SK-N-SH (cell line): Measurements from ENCODE around the gene LENG9. TPM values are rescaled to one million over a fixed set of nuclear protein-coding genes. Genes with fewer than 3 reads are reported as not detected.

Experiments
- CTCF ChIA-PET: fragments of 300-600, 350-600 bp; formaldehyde crosslinking; extraction: SDS; loops from one replicate; lab custom pipeline; 2021; lab: Yijun Ruan, JAX
- POLR2A ChIA-PET: fragments of 350-600 bp; sonication (Branson Sonifier 250); formaldehyde crosslinking; extraction: SDS; loops from one replicate; lab custom pipeline; 2020; ENCODE audit warnings: antibody characterized with exemption, inconsistent platforms; lab: Yijun Ruan, JAX
- DNase-seq: peaks from one replicate; pipeline ENCODE4 v3.0.0; 2012
- H2AFZ ChIP-seq: fragments of 200-600 bp; sonication (generic); 2 replicates; pipeline ENCODE4 v1.8.1; 2016; ENCODE audit warnings: antibody characterized with exemption, mild to moderate bottlenecking, low read depth
- H3F3A ChIP-seq: fragments of 200-600 bp; sonication (generic); replicated peaks from 2 replicates; pipeline ENCODE3; 2016; ENCODE audit warnings: antibody characterized with exemption, mild to moderate bottlenecking; ENCODE audit not compliant: insufficient read depth
- H3K27ac ChIP-seq, 2 experiments: fragments of 200-500 bp in 1 of 2; fragments of 200-600 bp in 1 of 2; sonication (Bioruptor generic) in 1 of 2; sonication (generic), shearing (Covaris generic) in 1 of 2; 2 replicates each; pipeline versions ENCODE4 v1.5.1 to v1.6.1; 2014 to 2016; ENCODE audit warnings: low read depth in 2 of 2, inconsistent platforms in 1 of 2, low read length in 1 of 2, mild to moderate bottlenecking in 1 of 2, mixed read lengths in 1 of 2
- H3K27me3 ChIP-seq: fragments of 200-600 bp; sonication (generic), shearing (Covaris generic); 2 replicates; pipeline ENCODE4 v1.6.1; 2016; ENCODE audit warnings: mixed run types; ENCODE audit not compliant: insufficient read depth
- H3K36me3 ChIP-seq, 2 experiments: fragments of 200-500 bp in 1 of 2; fragments of 200-600 bp in 1 of 2; sonication (Bioruptor generic) in 1 of 2; sonication (generic) in 1 of 2; replicated peaks in 1 of 2; 2 replicates each; pipeline versions ENCODE3 to v1.5.1; 2014 to 2016; ENCODE audit warnings: low read length in 1 of 2, mild to moderate bottlenecking in 1 of 2; ENCODE audit not compliant: insufficient read depth in 2 of 2, control insufficient read depth in 1 of 2
- H3K4me1 ChIP-seq, 2 experiments: fragments of 200-500 bp in 1 of 2; fragments of 200-600 bp in 1 of 2; sonication (Bioruptor generic) in 1 of 2; sonication (generic), shearing (Covaris generic) in 1 of 2; 2 replicates each; pipeline versions ENCODE4 v1.5.1 to v1.6.1; 2014 to 2016; ENCODE audit warnings: low read depth in 1 of 2, low read length in 1 of 2, mixed run types in 1 of 2; ENCODE audit not compliant: insufficient read depth in 2 of 2, control insufficient read depth in 1 of 2
- H3K4me2 ChIP-seq: fragments of 200-600 bp; sonication (generic), shearing (Covaris generic); 2 replicates; pipeline ENCODE4 v1.6.1; 2017; ENCODE audit warnings: mixed run types
- H3K4me3 ChIP-seq, 2 experiments: fragments of 200-500 bp in 1 of 2; fragments of 200-600 bp in 1 of 2; sonication (Bioruptor generic) in 1 of 2; sonication (generic), shearing (Covaris generic) in 1 of 2; 2 replicates each; pipeline versions ENCODE4 v1.5.1 to v1.8.1; 2014 to 2016; ENCODE audit warnings: low read depth in 2 of 2, inconsistent platforms in 1 of 2, low read length in 1 of 2, mild to moderate bottlenecking in 1 of 2, mixed read lengths in 1 of 2, moderate library complexity in 1 of 2
- H3K79me2 ChIP-seq: fragments of 200-600 bp; sonication (generic); 2 replicates; pipeline ENCODE4 v1.8.1; 2017; ENCODE audit warnings: mild to moderate bottlenecking; ENCODE audit not compliant: insufficient read depth
- H3K9ac ChIP-seq: fragments of 200-600 bp; sonication (generic); 2 replicates; pipeline ENCODE4 v1.6.1; 2017; ENCODE audit warnings: mixed run types
- H3K9me2 ChIP-seq: fragments of 200-600 bp; sonication (generic); 2 replicates; pipeline ENCODE4 v1.6.1; 2017; ENCODE audit warnings: mixed run types
- H3K9me3 ChIP-seq: fragments of 200-600 bp; sonication (generic); 2 replicates; pipeline ENCODE4 v1.6.1; 2017; ENCODE audit warnings: mixed run types, mild to moderate bottlenecking, moderate library complexity
- H4K20me1 ChIP-seq: fragments of 200-600 bp; sonication (generic); 2 replicates; pipeline ENCODE4 v1.6.1; 2017; ENCODE audit warnings: mild to moderate bottlenecking, mixed run types; ENCODE audit not compliant: insufficient read depth
- ELF1 ChIP-seq: IDR thresholded peaks from 2 replicates; pipeline ENCODE4 v1.4.0; 2012
- EP300 ChIP-seq, 2 experiments: IDR thresholded peaks; 2 replicates each; pipeline versions ENCODE4 v1.4.0 to v1.6.1; 2012; ENCODE audit warnings: borderline replicate concordance in 1 of 2, low read depth in 1 of 2, low read length in 1 of 2
- FOSL2 ChIP-seq: IDR thresholded peaks from 2 replicates; pipeline ENCODE4 v1.4.0; 2012; ENCODE audit warnings: low read depth, mild to moderate bottlenecking, moderate library complexity, borderline replicate concordance
- FOXM1 ChIP-seq: IDR thresholded peaks from 2 replicates; pipeline ENCODE4 v1.4.0; 2012; ENCODE audit warnings: low read depth, mild to moderate bottlenecking
- GABPA ChIP-seq: IDR thresholded peaks from 2 replicates; pipeline ENCODE4 v1.4.0; 2012; ENCODE audit warnings: low read depth, mild to moderate bottlenecking
- GATA2 ChIP-seq: sonication (generic); formaldehyde crosslinking; IDR thresholded peaks from 2 replicates; pipeline ENCODE4 v1.5.0; 2020; ENCODE audit warnings: mild to moderate bottlenecking, missing genetic modification reagents
- POLR2AphosphoS5 ChIP-seq: IDR thresholded peaks from 2 replicates; pipeline ENCODE4 v1.6.1; 2012; ENCODE audit warnings: low read depth, low read length
- RAD21 ChIP-seq: IDR thresholded peaks from 2 replicates; pipeline ENCODE4 v1.6.1; 2012; ENCODE audit warnings: mild to moderate bottlenecking, low read length
- RFX5 ChIP-seq: IDR thresholded peaks from 2 replicates; pipeline ENCODE4 v1.6.1; 2012; ENCODE audit warnings: mild to moderate bottlenecking, improper control_type of control experiment, low read length
- RXRA ChIP-seq: IDR thresholded peaks from 2 replicates; pipeline ENCODE4 v1.4.0; 2012; ENCODE audit warnings: low read depth, mild to moderate bottlenecking, borderline replicate concordance
- SMC3 ChIP-seq: IDR thresholded peaks from 2 replicates; pipeline ENCODE4 v1.6.1; 2012; ENCODE audit warnings: low read depth, low read length, improper control_type of control experiment
- TEAD4 ChIP-seq: IDR thresholded peaks from 2 replicates; pipeline ENCODE4 v1.4.0; 2012; ENCODE audit warnings: mild to moderate bottlenecking, borderline replicate concordance; ENCODE audit not compliant: insufficient read depth
- YY1 ChIP-seq: IDR thresholded peaks from 2 replicates; pipeline ENCODE4 v1.4.0; 2012; ENCODE audit warnings: low read depth, mild to moderate bottlenecking
- WGBS: methylation state at CpG from one replicate; pipeline ENCODE4 v1.1.6; 2017; ENCODE audit warnings: low lambda C conversion rate; 5-methylcytosine and 5-hydroxymethylcytosine counted together
- polyA plus RNA-seq, 3 experiments: library from polyadenylated mRNA; depleted of rRNA; stranded (reverse); fragments of >200 nt; gene quantifications; 2 replicates each; pipeline ENCODE4 v1.2.3, GENCODE V29; 2012
- TF ChIP-seq, protein P1 (sequence below): IDR thresholded peaks from 2 replicates; pipeline ENCODE4 v1.4.0; 2012; ENCODE audit warnings: low read depth, borderline replicate concordance
- TF ChIP-seq, protein P2 (sequence below): fragments of 200-600 bp; sonication (generic); IDR thresholded peaks from 2 replicates; pipeline ENCODE4 v1.6.1; 2017; ENCODE audit warnings: antibody characterized with exemption, mild to moderate bottlenecking, moderate library complexity
- TF ChIP-seq, protein P3 (sequence below): IDR thresholded peaks from 2 replicates; pipeline ENCODE4 v1.4.0; 2012; ENCODE audit warnings: low read depth
- TF ChIP-seq, protein P4 (sequence below): IDR thresholded peaks from 2 replicates; pipeline ENCODE4 v1.6.1; 2012; ENCODE audit warnings: mild to moderate bottlenecking, low read depth, low read length, moderate library complexity

LENG9 gene
- polyA plus RNA-seq, 1 of the 3 experiments (the other 2 are of a cell fraction) = 0.20 TPM

DNA sequence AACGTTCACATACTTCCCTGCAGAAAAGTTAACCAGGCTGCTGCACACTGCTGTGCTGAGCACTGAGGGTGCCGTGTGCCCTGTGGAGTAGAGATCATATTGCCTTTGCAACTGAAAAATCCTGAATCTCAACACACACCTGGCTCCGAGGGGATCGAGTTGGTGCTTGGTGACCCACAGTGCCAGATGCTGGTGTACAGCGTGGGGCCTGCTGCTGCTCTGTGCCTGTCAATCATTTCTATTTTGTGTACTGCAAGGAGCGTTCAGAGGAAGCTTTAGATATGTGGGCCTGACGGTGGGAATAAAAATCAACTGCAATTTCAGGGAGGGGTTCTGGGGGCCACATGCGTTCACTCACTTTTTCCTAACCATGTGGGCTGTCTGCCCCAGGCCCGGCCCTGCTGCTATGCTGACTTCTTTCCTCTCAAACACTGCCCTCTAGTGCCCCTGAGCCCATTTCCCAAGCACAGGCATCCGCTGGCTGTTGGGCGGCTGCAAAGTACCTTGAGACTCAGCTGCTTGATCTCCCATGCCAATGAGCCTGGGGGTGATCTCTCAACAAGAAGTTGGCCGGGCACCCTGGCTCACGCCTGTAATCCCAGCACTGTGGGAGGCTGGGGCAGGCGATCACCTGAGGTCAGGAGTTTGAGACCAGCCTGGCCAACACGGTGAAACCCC is 24.3 kb downstream of the LENG9 start:
- Histone ChIP-seq H3K9ac (no peak overlapping the region), H3F3A (no peaks in the 10 kb centered on the region), H3K36me3 (peaks cover 0 to 8% of the 10 kb centered on the region in 2 experiments), H3K9me3 (no peaks in the 10 kb centered on the region), H3K4me1 (no peaks in the 10 kb centered on the region), H2AFZ (no peak overlapping the region), H3K27me3 (no peaks in the 10 kb centered on the region), H3K4me3 (no peak overlapping the region; a peak in 1 of 4 replicates), H3K79me2 (peaks cover 7% of the 10 kb centered on the region; the same call in 1 of the 2 replicates), H4K20me1 (peaks cover 17% of the 10 kb centered on the region; the same call in 1 of the 2 replicates), H3K27ac (no peak overlapping the region), H3K4me2 (no peak overlapping the region), H3K9me2 (no peaks in the 10 kb centered on the region)
- peak; percentile 63 for DNase-seq
- CTCF ChIA-PET = interaction anchor here (1.1 to 2.8 kb wide), 5 partner anchors 9 to 48 kb away, joined by 3 to 12 read pairs (median 6); partner anchors contain the start of gene LENG8
- TF ChIP-seq POLR2AphosphoS5 = no peak
- TF ChIP-seq RAD21 = peak; percentile 43
- TF ChIP-seq, protein P1, sequence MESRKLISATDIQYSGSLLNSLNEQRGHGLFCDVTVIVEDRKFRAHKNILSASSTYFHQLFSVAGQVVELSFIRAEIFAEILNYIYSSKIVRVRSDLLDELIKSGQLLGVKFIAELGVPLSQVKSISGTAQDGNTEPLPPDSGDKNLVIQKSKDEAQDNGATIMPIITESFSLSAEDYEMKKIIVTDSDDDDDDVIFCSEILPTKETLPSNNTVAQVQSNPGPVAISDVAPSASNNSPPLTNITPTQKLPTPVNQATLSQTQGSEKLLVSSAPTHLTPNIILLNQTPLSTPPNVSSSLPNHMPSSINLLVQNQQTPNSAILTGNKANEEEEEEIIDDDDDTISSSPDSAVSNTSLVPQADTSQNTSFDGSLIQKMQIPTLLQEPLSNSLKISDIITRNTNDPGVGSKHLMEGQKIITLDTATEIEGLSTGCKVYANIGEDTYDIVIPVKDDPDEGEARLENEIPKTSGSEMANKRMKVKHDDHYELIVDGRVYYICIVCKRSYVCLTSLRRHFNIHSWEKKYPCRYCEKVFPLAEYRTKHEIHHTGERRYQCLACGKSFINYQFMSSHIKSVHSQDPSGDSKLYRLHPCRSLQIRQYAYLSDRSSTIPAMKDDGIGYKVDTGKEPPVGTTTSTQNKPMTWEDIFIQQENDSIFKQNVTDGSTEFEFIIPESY = no peak
- no peak for TF ChIP-seq RXRA
- TF ChIP-seq, protein P2, sequence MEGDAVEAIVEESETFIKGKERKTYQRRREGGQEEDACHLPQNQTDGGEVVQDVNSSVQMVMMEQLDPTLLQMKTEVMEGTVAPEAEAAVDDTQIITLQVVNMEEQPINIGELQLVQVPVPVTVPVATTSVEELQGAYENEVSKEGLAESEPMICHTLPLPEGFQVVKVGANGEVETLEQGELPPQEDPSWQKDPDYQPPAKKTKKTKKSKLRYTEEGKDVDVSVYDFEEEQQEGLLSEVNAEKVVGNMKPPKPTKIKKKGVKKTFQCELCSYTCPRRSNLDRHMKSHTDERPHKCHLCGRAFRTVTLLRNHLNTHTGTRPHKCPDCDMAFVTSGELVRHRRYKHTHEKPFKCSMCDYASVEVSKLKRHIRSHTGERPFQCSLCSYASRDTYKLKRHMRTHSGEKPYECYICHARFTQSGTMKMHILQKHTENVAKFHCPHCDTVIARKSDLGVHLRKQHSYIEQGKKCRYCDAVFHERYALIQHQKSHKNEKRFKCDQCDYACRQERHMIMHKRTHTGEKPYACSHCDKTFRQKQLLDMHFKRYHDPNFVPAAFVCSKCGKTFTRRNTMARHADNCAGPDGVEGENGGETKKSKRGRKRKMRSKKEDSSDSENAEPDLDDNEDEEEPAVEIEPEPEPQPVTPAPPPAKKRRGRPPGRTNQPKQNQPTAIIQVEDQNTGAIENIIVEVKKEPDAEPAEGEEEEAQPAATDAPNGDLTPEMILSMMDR = peak; percentile 52
- no peak for TF ChIP-seq ELF1
- no peak for TF ChIP-seq TEAD4
- no peak for TF ChIP-seq GATA2 (CRISPR knock-in tag)
- no peak for TF ChIP-seq YY1
- no peak for TF ChIP-seq FOSL2
- TF ChIP-seq, protein P3, sequence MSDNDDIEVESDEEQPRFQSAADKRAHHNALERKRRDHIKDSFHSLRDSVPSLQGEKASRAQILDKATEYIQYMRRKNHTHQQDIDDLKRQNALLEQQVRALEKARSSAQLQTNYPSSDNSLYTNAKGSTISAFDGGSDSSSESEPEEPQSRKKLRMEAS = no peak
- TF ChIP-seq EP300 (IDR thresholded peaks at IDR 0.05; ENCODE audit: borderline replicate concordance in 1 of 2, low read depth in 1 of 2, low read length in 1 of 2) = no peak
- no peak for TF ChIP-seq RFX5
- TF ChIP-seq, protein P4, sequence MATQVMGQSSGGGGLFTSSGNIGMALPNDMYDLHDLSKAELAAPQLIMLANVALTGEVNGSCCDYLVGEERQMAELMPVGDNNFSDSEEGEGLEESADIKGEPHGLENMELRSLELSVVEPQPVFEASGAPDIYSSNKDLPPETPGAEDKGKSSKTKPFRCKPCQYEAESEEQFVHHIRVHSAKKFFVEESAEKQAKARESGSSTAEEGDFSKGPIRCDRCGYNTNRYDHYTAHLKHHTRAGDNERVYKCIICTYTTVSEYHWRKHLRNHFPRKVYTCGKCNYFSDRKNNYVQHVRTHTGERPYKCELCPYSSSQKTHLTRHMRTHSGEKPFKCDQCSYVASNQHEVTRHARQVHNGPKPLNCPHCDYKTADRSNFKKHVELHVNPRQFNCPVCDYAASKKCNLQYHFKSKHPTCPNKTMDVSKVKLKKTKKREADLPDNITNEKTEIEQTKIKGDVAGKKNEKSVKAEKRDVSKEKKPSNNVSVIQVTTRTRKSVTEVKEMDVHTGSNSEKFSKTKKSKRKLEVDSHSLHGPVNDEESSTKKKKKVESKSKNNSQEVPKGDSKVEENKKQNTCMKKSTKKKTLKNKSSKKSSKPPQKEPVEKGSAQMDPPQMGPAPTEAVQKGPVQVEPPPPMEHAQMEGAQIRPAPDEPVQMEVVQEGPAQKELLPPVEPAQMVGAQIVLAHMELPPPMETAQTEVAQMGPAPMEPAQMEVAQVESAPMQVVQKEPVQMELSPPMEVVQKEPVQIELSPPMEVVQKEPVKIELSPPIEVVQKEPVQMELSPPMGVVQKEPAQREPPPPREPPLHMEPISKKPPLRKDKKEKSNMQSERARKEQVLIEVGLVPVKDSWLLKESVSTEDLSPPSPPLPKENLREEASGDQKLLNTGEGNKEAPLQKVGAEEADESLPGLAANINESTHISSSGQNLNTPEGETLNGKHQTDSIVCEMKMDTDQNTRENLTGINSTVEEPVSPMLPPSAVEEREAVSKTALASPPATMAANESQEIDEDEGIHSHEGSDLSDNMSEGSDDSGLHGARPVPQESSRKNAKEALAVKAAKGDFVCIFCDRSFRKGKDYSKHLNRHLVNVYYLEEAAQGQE = no peak
- no peak for TF ChIP-seq FOXM1
- no peak for TF ChIP-seq GABPA
- TF ChIP-seq SMC3 = no peak
- WGBS = 81% methylated on average over 13 of the region's 15 CpGs
- POLR2A ChIA-PET = interaction anchor here (0.6 to 1.0 kb wide), 2 partner anchors 10 kb away, joined by 3 read pairs; partner anchors contain the start of gene LENG8
